WTC11 (cell line): Measurements from ENCODE around the gene TRMO. TPM values are rescaled to one million over a fixed set of nuclear protein-coding genes. Genes with fewer than 3 reads are reported as not detected.

Source experiments
- ATAC-seq: fragments of 200-7000 bp; cut with Tn5 transposase; 2 replicates; pipeline ENCODE4 v1.10.0; 2021; ENCODE audit warnings: mild to moderate bottlenecking, moderate library complexity
- CTCF ChIA-PET: fragments of 300-600 bp; sonication (Branson Sonifier 250); formaldehyde crosslinking; loops from one replicate; lab custom pipeline; 2021; ENCODE audit warnings: antibody characterized with exemption; lab: Charles Lee
- POLR2A ChIA-PET: fragments of 350-600 bp; sonication (Branson Sonifier 250); formaldehyde crosslinking; loops from one replicate; lab custom pipeline; 2021; ENCODE audit warnings: antibody characterized with exemption; lab: Charles Lee
- DNase-seq: peaks from one replicate; pipeline ENCODE4 v3.0.0; 2021; ENCODE audit warnings: low spot score
- H3K27ac Mint-ChIP-seq: 2 replicates; pipeline ENCODE4 v1.8.0; 2021; ENCODE audit warnings: mixed read lengths
- H3K27me3 Mint-ChIP-seq: 2 replicates; pipeline ENCODE4 v1.8.0; 2021; ENCODE audit warnings: low read depth, mild to moderate bottlenecking, moderate library complexity, mixed read lengths
- H3K36me3 Mint-ChIP-seq: 2 replicates; pipeline ENCODE4 v1.8.0; 2021; ENCODE audit warnings: mixed read lengths
- H3K4me1 Mint-ChIP-seq: 2 replicates; pipeline ENCODE4 v1.8.0; 2022; ENCODE audit warnings: mixed read lengths
- H3K4me3 Mint-ChIP-seq: 2 replicates; pipeline ENCODE4 v1.8.0; 2021; ENCODE audit warnings: mild to moderate bottlenecking, moderate library complexity, mixed read lengths
- H3K9me3 Mint-ChIP-seq: 2 replicates; pipeline ENCODE4 v1.8.0; 2021; ENCODE audit warnings: mixed read lengths
- ATF1 ChIP-seq: sonication (generic); formaldehyde crosslinking; IDR thresholded peaks from 2 replicates; pipeline ENCODE4 v1.8.1; 2023; ENCODE audit warnings: mild to moderate bottlenecking, moderate library complexity, missing genetic modification reagents
- ATF2 ChIP-seq: sonication (generic); formaldehyde crosslinking; IDR thresholded peaks from 2 replicates; pipeline ENCODE4 v1.8.1; 2022; ENCODE audit warnings: low read depth, missing genetic modification reagents, borderline replicate concordance
- ERG ChIP-seq: fragments of 250-450 bp; sonication (Bioruptor Pico); IDR thresholded peaks from 2 replicates; pipeline ENCODE4 v1.8.0; 2021; ENCODE audit warnings: mild to moderate bottlenecking
- ETV6 ChIP-seq: sonication (generic); formaldehyde crosslinking; IDR thresholded peaks from 2 replicates; pipeline ENCODE4 v1.8.1; 2022; ENCODE audit warnings: mild to moderate bottlenecking, missing genetic modification reagents
- FOXJ3 ChIP-seq: sonication (generic); formaldehyde crosslinking; IDR thresholded peaks from 2 replicates; pipeline ENCODE4 v1.9.0; 2021; ENCODE audit warnings: missing genetic modification reagents, mild to moderate bottlenecking, borderline replicate concordance
- GABPB1 ChIP-seq: sonication (generic); formaldehyde crosslinking; IDR thresholded peaks from 2 replicates; pipeline ENCODE4 v1.8.1; 2023; ENCODE audit warnings: mild to moderate bottlenecking, missing genetic modification reagents
- GRHL2 ChIP-seq: fragments of 250-450 bp; sonication (Bioruptor Pico); IDR thresholded peaks from 2 replicates; pipeline ENCODE4 v1.8.0; 2022; ENCODE audit warnings: mild to moderate bottlenecking, moderate library complexity; ENCODE audit not compliant: insufficient replicate concordance, severe bottlenecking
- GTF2I ChIP-seq: fragments of 250-450 bp; sonication (Bioruptor Pico); conservative IDR thresholded peaks from 2 replicates; pipeline ENCODE4 v1.4.0; 2021; ENCODE audit warnings: mild to moderate bottlenecking
- HMGA2 ChIP-seq: fragments of 250-450 bp; sonication (Bioruptor Pico); IDR thresholded peaks from 2 replicates; pipeline ENCODE4 v1.4.0; 2021; ENCODE audit warnings: mild to moderate bottlenecking, moderate library complexity
- IRF2 ChIP-seq: sonication (generic); formaldehyde crosslinking; IDR thresholded peaks from 2 replicates; pipeline ENCODE4 v1.8.0; 2022; ENCODE audit warnings: low read depth, missing genetic modification reagents, borderline replicate concordance
- JAZF1 ChIP-seq: fragments of 250-450 bp; sonication (Bioruptor Pico); IDR thresholded peaks from 2 replicates; pipeline ENCODE4 v1.9.0; 2021; ENCODE audit warnings: moderate library complexity, mild to moderate bottlenecking, inconsistent platforms
- JUN ChIP-seq: sonication (generic); formaldehyde crosslinking; IDR thresholded peaks from 2 replicates; pipeline ENCODE4 v1.8.0; 2023; ENCODE audit warnings: mild to moderate bottlenecking, missing genetic modification reagents
- MYBL2 ChIP-seq: sonication (generic); formaldehyde crosslinking; IDR thresholded peaks from 2 replicates; pipeline ENCODE4 v1.8.1; 2023; ENCODE audit warnings: mild to moderate bottlenecking, moderate library complexity, missing genetic modification reagents
- NFYB ChIP-seq: sonication (generic); formaldehyde crosslinking; conservative IDR thresholded peaks from 2 replicates; pipeline ENCODE4 v1.8.0; 2022; ENCODE audit warnings: low read depth, missing genetic modification reagents
- NR1H2 ChIP-seq: sonication (generic); formaldehyde crosslinking; IDR thresholded peaks from 2 replicates; pipeline ENCODE4 v1.9.0; 2021; ENCODE audit warnings: mild to moderate bottlenecking, moderate library complexity, missing genetic modification reagents
- OVOL2 ChIP-seq: fragments of 250-450 bp; sonication (Bioruptor Pico); IDR thresholded peaks from 2 replicates; pipeline ENCODE4 v1.9.0; 2021; ENCODE audit warnings: mild to moderate bottlenecking, borderline replicate concordance
- SP1 ChIP-seq: sonication (generic); formaldehyde crosslinking; conservative IDR thresholded peaks from 2 replicates; pipeline ENCODE4 v1.8.1; 2022; ENCODE audit warnings: missing genetic modification reagents
- TEAD1 ChIP-seq: sonication (generic); formaldehyde crosslinking; IDR thresholded peaks from 2 replicates; pipeline ENCODE4 v1.8.0; 2022; ENCODE audit warnings: mild to moderate bottlenecking, missing genetic modification reagents
- TP53 ChIP-seq: sonication (generic); formaldehyde crosslinking; IDR thresholded peaks from 2 replicates; pipeline ENCODE4 v1.8.1; 2023; ENCODE audit warnings: mild to moderate bottlenecking, missing genetic modification reagents
- ZBTB21 ChIP-seq: sonication (generic); formaldehyde crosslinking; IDR thresholded peaks from 2 replicates; pipeline ENCODE4 v1.8.1; 2023; ENCODE audit warnings: mild to moderate bottlenecking, missing genetic modification reagents, borderline replicate concordance
- ZNF232 ChIP-seq: sonication (generic); formaldehyde crosslinking; IDR thresholded peaks from 2 replicates; pipeline ENCODE4 v1.8.0; 2022; ENCODE audit warnings: mild to moderate bottlenecking, missing genetic modification reagents
- ZNF263 ChIP-seq: sonication (generic); formaldehyde crosslinking; IDR thresholded peaks from 2 replicates; pipeline ENCODE4 v1.8.1; 2022; ENCODE audit warnings: low read depth, mild to moderate bottlenecking, moderate library complexity, missing genetic modification reagents
- ZNF425 ChIP-seq: fragments of 250-450 bp; sonication (Bioruptor Pico); conservative IDR thresholded peaks from 2 replicates; pipeline ENCODE4 v1.9.0; 2021; ENCODE audit warnings: mild to moderate bottlenecking
- total RNA-seq: library from RNA; stranded (reverse); gene quantifications from 3 replicates; pipeline ENCODE4 v1.2.3, GENCODE V29; 2021
- TF ChIP-seq, protein P1 (sequence below): fragments of 250-450 bp; sonication (Bioruptor Pico); IDR thresholded peaks from 2 replicates; pipeline ENCODE4 v2.1.2; 2022; ENCODE audit warnings: mild to moderate bottlenecking, moderate library complexity
- TF ChIP-seq, protein P2 (sequence below): fragments of 200-600 bp; IDR thresholded peaks from 2 replicates; pipeline ENCODE4 v1.8.0; 2022; ENCODE audit warnings: antibody characterized with exemption
- TF ChIP-seq, protein P3 (sequence below): sonication (generic); formaldehyde crosslinking; IDR thresholded peaks from 2 replicates; pipeline ENCODE4 v1.8.1; 2022; ENCODE audit warnings: missing genetic modification reagents, borderline replicate concordance

The TRMO gene
- total RNA-seq, 1 experiment from 2014 or later, result 4.6 TPM

DNA sequence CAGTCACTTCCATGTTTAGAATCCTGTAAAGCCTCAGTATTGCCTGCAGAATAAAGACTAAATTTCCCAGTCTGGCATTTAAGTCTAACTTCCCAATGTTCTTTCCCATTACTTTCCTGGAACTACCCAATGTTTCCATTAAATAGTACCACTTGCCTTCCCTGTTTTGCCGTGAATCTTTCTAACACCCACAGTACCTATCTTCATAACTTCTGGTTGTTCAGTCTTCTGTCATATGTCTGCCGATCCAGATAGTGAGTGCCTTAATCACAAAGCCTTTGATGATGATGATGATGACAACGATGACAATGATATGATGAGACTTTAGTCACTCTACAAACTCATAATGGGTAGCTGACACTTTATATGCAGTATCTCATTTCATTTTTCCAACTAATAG lies 22.3 kb upstream of the TRMO start:
- H3K36me3 Mint-ChIP-seq, result no peaks in the 10 kb centered on the region
- H3K4me1 Mint-ChIP-seq, result no peaks in the 10 kb centered on the region
- H3K27ac Mint-ChIP-seq, result no peak overlapping the region
- H3K27me3 Mint-ChIP-seq, result peaks cover 62% of the 10 kb centered on the region
- no peak overlapping the region for H3K4me3 Mint-ChIP-seq
- ATAC-seq (no peak), DNase-seq (no peak)
- no peak for TF ChIP-seq OVOL2 (CRISPR knock-in tag)
- no peak for TF ChIP-seq IRF2 (CRISPR knock-in tag)
- TF ChIP-seq JAZF1, result no peak
- TF ChIP-seq ZNF263, result no peak
- TF ChIP-seq ETV6 (CRISPR knock-in tag), result no peak
- no peak for TF ChIP-seq TP53 (CRISPR knock-in tag)
- TF ChIP-seq, protein P1, sequence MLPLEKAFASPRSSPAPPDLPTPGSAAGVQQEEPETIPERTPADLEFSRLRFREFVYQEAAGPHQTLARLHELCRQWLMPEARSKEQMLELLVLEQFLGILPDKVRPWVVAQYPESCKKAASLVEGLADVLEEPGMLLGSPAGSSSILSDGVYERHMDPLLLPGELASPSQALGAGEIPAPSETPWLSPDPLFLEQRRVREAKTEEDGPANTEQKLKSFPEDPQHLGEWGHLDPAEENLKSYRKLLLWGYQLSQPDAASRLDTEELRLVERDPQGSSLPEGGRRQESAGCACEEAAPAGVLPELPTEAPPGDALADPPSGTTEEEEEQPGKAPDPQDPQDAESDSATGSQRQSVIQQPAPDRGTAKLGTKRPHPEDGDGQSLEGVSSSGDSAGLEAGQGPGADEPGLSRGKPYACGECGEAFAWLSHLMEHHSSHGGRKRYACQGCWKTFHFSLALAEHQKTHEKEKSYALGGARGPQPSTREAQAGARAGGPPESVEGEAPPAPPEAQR (CRISPR knock-in tag), result no peak
- no peak for TF ChIP-seq GRHL2 (CRISPR knock-in tag)
- no peak for TF ChIP-seq TEAD1
- TF ChIP-seq GTF2I (CRISPR knock-in tag), result no peak
- TF ChIP-seq ATF2 (CRISPR knock-in tag), result no peak
- H3K9me3 Mint-ChIP-seq, result no peaks in the 10 kb centered on the region
- POLR2A ChIA-PET, result no interaction called here
- CTCF ChIA-PET, result no interaction called here

DNA sequence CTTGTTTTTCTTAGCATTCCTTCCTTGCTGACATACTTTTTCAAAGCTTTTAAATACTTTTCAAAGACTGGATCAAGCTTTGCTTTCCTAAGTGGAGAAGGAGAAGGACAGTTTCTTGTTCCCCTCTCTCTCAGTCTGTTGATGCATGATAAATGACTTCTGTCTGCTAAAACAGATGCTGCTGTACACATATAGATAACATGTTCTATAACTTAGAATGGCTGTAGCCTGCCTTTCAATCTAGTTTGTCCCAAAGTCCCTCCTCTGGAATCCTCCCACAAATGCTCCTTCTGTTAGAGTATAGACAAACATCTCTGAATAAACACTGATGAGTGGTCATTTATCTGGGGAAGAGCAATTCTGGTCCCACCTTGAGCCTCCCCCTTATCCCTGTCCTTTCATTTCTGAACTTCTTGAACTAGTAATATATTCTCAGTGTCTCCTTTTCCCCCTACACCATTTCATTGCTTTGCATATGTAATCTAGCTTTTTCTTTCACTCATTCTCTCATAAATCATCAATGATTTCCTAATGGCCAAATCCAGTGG lies 21.1 kb upstream of the TRMO start:
- CTCF ChIA-PET, result no interaction called here
- Mint-ChIP-seq H3K4me3 (no peak overlapping the region), H3K36me3 (no peaks in the 10 kb centered on the region), H3K9me3 (no peaks in the 10 kb centered on the region)
- POLR2A ChIA-PET, result no interaction called here
- no peak for DNase-seq
- no peak for ATAC-seq
- no peak for TF ChIP-seq ERG (CRISPR knock-in tag)
- TF ChIP-seq HMGA2 (CRISPR knock-in tag), result no peak
- no peak for TF ChIP-seq GABPB1 (CRISPR knock-in tag)
- TF ChIP-seq ATF1 (CRISPR knock-in tag), result no peak
- TF ChIP-seq GTF2I (CRISPR knock-in tag), result no peak
- TF ChIP-seq, protein P2, sequence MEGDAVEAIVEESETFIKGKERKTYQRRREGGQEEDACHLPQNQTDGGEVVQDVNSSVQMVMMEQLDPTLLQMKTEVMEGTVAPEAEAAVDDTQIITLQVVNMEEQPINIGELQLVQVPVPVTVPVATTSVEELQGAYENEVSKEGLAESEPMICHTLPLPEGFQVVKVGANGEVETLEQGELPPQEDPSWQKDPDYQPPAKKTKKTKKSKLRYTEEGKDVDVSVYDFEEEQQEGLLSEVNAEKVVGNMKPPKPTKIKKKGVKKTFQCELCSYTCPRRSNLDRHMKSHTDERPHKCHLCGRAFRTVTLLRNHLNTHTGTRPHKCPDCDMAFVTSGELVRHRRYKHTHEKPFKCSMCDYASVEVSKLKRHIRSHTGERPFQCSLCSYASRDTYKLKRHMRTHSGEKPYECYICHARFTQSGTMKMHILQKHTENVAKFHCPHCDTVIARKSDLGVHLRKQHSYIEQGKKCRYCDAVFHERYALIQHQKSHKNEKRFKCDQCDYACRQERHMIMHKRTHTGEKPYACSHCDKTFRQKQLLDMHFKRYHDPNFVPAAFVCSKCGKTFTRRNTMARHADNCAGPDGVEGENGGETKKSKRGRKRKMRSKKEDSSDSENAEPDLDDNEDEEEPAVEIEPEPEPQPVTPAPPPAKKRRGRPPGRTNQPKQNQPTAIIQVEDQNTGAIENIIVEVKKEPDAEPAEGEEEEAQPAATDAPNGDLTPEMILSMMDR, result no peak
- no peak for TF ChIP-seq ZBTB21 (CRISPR knock-in tag)
- no peak for TF ChIP-seq NR1H2
- no peak for TF ChIP-seq TEAD1
- no peak for TF ChIP-seq NFYB (CRISPR knock-in tag)
- no peak for TF ChIP-seq SP1 (CRISPR knock-in tag)
- no peak for TF ChIP-seq JUN (CRISPR knock-in tag)
- no peak for TF ChIP-seq MYBL2
- no peak for TF ChIP-seq ZNF232 (CRISPR knock-in tag)
- TF ChIP-seq, protein P3, sequence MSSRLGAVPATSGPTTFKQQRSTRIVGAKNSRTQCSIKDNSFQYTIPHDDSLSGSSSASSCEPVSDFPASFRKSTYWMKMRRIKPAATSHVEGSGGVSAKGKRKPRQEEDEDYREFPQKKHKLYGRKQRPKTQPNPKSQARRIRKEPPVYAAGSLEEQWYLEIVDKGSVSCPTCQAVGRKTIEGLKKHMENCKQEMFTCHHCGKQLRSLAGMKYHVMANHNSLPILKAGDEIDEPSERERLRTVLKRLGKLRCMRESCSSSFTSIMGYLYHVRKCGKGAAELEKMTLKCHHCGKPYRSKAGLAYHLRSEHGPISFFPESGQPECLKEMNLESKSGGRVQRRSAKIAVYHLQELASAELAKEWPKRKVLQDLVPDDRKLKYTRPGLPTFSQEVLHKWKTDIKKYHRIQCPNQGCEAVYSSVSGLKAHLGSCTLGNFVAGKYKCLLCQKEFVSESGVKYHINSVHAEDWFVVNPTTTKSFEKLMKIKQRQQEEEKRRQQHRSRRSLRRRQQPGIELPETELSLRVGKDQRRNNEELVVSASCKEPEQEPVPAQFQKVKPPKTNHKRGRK (CRISPR knock-in tag), result no peak
- TF ChIP-seq ZNF425 (CRISPR knock-in tag), result no peak
- TF ChIP-seq FOXJ3 (CRISPR knock-in tag), result no peak
- TF ChIP-seq, all 79 proteins: peak for 0
- Mint-ChIP-seq H3K27me3 (peaks cover 62% of the 10 kb centered on the region), H3K4me1 (no peaks in the 10 kb centered on the region), H3K27ac (no peak overlapping the region)
